Raji (cell line): Measurements from ENCODE around the gene STX11.

Experiments used
- POLR2A ChIP-seq: IDR thresholded peaks from 2 replicates; pipeline ENCODE4 v1.6.1; 2011; ENCODE audit warnings: low read depth, low read length, control low read depth; ENCODE audit not compliant: insufficient read depth

Gene STX11

DNA sequence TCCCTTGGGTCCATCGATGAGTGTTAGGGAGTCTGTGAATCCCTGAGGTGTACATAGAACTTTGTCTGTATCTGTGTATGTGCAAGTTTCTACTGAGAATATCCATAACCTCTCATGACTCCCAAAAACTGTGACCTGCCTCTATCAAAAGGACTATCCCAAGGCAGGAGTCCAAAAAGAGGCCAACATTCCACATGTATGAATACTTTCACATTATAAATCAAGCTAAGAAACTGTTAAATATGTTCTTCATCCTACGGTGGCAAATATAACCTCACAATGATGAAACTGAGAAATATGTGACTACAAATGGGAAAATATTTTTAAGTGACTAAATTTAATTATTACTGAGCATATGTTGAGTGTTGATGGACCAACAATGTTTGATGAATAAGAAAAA is 16.1 kb upstream of the STX11 start:
- TF ChIP-seq POLR2A, result no peak

DNA sequence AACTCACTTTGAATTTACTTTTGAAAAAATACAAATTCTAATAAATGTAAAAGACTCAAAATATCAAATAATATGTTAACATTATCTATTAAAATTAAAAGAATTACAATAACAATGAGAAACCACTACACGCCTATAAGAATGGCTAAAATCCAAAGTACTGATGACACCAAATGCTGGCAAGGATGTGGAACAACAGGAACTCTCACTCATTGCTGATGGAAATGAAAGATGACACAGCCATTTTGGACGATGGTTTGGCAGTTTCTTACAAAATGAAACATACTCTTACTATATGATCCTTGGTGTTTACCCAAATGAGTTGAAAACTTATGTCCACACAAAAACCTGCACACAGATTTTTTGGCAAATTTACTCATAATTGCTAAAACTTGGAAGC is 15.6 kb upstream of the STX11 start:
- TF ChIP-seq POLR2A, result no peak

DNA sequence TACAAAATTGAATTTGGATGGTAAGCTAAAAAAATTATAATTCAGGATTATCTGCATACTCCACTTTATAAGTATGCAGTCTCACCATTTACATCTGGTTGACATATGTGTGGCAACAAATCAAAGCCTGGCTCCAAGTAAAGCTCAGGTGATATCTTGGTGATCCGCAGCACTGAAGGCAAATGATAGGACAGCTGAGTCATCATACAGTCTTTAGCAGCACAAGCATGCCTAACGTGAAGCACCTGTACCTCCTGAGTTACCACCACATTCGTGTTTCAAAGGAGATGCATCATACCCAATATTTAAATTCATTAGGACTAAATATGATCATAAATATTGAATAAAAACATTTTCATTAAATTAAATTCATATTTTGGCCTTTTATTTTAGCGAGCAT is 11.8 kb upstream of the STX11 start:
- no peak for TF ChIP-seq POLR2A

DNA sequence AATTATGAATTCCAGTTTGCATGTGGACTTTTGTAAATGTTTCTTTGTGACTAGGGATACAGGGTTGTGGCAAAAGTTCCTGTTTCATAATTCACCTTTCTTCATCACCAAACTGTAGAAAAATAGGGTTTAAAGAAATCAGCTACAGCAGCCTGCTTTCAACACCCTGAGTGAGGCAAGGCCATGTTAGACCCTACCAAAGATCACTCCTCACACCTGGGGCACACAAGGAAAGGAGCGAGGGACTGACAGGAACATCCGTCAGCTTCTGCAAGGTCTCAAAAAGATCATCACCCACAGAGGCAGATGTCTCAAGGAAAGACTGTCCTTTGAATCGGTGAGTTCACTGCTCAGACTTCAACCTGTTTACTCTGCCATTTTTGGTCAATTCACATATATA is 10.5 kb upstream of the STX11 start:
- no peak for TF ChIP-seq POLR2A

DNA sequence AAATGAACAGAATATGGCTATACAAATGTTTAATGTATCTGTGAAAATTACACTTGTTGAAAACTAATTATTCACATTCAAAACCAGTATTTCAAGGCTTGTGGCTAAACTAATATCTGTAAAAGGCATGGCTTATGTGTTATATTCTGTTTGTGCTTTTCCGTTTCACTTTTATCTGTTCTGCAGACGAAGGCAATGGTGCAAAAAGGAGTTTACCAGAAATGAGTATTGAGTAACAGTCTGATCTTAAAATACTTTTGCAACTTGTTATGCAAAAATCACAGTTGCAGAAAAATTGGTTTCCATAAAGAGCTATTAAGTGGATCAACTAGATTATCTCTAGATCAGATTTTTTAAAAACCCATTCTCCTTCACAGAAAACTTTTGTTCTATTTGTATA is 9.4 kb upstream of the STX11 start:
- no peak for TF ChIP-seq POLR2A

DNA sequence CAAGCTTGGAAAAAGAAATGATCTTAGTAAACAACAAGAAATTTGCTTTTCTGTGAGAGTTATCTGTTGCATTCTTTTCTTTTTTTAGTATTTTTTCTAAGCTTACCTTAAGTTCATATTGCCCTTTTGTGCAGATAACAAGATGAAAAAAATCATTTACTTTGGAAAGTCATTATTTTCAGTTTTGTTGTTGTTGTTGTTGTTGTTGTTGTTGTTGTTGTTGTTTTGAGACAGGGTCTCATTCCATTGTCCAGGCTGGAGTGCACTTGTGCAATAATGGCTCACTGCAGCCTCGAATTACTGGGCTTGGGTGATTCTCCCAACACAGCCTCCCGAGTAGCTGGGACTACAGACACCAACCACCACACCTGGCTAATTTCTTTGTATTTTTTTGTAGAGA is 8.8 kb upstream of the STX11 start:
- TF ChIP-seq POLR2A, result no peak

DNA sequence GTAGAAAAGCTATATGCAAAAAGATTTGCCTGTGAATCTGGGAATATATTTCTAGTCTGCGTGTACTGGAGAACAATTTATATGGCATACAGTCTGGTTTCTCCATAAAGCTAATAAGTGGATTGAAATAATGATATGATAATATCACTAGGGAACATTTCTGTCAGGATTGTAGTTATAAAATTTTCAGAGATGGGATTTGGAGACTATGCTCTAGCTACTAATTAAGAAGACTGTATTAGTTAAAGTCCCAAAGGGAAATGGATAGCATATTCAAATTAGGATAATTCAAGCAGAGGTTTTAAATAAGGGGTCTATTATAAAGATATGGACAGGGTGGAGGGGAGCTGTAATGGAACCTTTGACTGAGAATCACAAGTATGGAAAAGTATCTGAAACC is 7.2 kb upstream of the STX11 start:
- no peak for TF ChIP-seq POLR2A

DNA sequence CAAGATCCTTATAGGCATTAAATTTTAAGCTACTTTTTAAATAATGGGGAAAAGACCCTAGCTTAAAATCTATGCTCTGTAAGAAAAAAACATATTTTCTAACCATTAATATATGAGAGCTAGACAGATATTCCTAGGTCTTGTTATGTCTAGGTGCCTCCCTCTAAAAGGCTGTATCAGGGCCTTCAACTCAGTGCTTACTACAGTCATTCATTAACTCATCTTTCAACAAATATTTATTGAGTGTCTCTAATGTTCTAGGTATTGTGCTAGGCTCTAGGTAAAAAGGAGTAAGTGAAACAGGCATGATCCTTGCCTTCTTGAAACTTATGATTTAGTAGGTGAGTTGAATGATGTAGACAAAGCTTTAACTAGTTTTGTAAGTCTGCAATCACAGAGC is 6.4 kb upstream of the STX11 start:
- TF ChIP-seq POLR2A, result no peak

DNA sequence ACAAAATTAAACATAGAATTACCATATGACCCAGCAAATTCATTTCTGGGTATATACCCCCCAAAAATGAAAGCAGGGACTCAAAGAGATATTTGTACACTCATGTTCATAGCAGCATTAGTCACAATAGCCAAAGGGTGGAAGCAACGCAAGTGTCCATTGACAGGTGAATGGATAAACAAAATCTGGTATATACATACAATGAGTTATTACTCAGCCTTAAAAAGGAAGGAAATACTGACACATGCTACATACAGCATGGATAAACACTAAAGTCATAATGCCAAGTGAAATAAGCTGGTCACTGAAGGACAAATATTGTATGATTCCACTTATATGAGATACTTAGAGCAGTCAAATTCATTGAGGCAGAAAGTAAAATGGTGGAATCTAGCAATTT is 5.3 kb upstream of the STX11 start:
- TF ChIP-seq POLR2A, result no peak

DNA sequence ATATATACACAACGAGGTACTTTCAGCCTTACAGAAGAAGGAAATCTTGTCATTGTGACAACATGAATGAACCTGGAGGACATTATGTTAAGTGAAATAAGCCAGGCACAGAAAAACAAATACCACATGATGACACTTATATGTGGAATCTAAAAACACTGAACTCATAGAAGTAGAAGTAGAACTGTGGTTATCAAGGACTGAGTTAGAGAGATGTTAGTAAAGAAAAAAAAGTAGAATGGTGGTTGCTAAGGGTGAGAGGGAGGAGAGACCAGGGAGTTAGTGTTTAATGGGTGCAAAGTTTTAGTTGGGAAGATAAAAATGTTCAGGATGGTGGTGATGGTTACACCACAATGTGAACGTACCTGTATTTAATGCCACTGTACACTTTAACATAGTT is 4.8 kb upstream of the STX11 start:
- no peak for TF ChIP-seq POLR2A

DNA sequence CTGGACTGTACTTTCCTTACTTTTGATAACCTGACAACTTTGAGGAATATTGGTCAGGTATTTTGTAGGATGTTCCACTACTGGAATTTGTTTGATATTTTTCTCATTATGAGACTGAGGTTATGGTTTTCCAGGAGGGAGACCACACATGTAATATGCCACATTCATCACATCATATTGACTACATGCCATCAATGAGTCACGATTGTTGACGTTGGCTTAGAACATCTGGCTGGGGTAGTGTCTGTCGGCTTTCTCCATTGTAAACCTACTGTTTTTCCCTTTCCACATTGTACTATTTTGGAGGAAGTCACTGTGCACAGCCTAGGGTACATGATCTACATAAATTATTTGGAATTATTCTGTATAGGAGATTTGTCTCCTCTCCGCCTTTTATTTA is 1.4 kb upstream of the STX11 start:
- TF ChIP-seq POLR2A, result no peak

DNA sequence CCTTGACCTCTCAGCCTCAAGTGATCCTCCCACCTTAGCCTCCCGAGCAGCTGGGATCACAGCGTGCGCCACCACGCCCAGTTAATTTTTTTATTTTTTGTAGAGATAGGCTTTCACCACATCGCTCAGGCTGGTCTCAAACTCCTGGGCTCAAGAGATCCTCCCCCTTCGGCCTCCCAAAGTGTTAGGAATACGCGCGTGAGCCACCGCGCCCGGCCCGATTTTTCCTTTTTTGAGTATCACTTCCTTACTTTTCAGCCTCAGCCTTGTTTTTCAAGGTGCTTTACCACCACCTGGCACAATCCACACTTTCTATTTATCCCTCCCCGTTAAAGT is 791 bp upstream of the STX11 start:
- no peak for TF ChIP-seq POLR2A

DNA sequence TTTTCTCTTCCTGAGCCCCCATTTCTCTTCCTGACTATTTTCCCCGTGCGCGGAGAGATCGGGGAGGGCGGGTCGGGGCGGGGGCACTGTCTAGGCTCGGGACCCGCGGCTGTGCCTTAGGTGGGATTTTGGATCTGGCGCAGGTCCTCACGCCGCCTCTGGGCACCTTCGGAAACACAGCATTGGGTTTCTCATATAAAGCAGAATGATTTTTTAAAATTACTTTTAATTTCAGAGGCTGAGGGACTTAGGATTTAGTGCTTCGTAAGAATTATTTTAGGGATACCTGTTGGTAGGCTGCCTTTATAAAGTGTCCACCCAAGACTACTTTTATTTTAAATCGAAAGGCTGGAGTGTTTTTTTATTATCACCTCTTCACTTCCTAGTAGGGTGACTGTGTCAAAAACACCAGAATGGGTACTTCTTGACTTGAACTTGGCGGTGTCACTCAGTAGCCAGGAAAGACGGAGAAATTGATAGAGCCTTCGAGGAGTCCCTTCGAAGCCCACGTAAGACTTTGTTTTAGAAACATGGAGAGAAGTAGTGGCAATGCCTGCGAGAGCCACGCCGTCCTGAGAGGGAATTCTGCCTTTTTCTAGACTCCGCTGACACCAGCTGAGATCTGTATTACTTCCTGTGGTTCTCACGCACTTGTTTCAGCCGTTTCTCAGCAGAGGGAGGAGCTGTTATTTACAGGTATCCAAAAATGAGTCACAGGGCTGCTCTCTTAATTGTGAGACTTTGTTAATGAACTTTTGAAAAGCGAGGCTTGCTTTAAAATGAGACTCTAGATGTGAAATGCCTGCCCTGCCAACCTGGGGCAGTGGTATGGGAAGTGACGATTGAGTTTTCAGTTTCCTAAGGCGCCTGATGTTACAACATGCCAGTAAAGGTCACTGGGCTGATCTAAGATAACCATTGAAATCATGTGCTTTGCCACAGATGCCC is 667 bp downstream of the STX11 start:
- TF ChIP-seq POLR2A, result peak; percentile 49; the same call in 1 of the 2 replicates

DNA sequence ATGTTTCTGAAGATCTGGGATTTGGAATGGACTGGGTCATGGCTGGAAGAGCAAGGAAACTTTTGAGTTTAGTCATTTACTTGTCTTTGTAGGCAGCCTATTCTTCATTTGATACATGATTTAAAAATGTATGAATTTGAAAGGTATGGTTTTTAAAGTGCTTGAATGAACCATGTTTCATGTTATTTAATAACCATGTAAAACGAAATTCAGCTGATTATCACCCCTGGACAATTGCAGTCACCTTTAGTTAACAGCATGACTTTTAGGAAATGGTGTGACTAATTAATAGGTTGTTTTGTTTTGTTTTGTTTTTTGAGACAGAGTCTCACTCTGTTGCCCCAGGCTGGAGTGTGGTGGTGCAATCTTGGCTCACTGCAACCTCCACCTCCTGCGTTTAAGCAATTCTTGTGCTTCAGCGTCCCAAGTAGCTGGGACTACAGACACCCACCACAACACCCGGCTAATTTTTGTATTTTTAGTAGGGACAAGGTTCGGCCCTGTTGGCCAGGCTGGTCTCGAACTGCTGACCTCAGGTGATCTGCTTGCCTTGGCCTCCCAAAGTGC is 2.1 kb downstream of the STX11 start:
- no peak for TF ChIP-seq POLR2A

DNA sequence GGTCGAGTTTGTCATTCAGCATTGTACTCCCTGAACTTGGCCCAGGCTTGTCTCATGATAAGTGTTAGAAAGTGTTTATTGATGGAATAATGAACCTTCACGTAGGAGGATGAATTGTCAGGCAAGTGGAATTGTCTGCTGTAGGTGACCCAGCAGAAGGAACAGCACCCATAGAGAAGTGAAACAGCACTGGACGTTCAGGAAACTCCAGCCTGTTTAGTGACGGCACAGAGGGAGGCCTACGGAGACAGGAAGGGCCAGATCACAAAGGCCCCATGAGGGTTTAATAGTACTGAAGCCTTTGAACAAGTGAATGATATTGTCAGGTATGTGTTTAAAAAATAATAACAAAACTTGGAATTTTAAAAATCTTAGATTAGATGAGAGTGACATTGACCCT is 2.9 kb downstream of the STX11 start:
- TF ChIP-seq POLR2A, result no peak

DNA sequence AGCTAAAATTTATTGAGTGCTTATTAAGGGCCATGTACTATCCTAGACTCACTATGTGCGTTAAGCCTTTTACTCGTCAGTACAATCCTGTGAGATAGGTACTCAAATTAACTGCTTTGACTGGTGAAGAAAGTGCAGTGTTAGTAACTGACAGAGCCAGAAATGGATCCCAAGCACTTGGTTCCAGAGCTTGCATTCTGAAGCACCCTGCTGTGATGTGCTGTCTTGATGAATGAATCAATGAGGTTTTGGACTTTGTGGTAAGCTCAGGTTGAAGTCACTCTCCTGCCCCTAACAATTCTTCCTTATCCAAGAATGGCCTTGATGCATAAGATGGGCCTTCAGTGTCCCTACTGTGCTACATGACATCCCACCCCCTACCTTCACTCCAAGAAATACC is 3.7 kb downstream of the STX11 start:
- TF ChIP-seq POLR2A, result no peak

DNA sequence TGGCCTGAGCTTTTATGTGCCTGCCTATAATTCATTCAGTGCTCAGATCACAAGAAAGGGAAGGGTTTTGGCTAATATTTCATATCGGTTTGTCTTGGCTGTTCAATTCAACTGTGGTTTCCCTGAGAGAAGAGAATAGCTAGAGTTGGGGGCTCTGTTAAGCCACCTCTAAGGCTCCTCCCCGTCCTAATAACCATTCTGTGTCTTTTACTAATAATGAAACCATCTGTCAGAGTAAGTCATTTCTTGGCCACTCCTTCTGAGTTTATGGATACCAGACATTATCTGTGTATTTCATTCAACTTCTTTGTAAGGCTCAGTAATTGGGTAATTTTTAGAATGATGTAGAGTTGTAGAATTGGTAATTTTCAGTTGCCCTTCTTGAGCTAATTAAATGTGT is 5.2 kb downstream of the STX11 start:
- TF ChIP-seq POLR2A, result no peak
